Naive thymus-derived CD4-positive, alpha-beta T cell (primary cell): ENCODE measurements around the gene TSHZ3. TPM values are rescaled to one million over a fixed set of nuclear protein-coding genes. Genes with fewer than 3 reads are reported as not detected.

Experiments
- ATAC-seq: fragments of 150-1000 bp; cut with Tn5 transposase; 2 replicates; pipeline ENCODE4 v1.10.0; 2021; ENCODE audit warnings: mild to moderate bottlenecking, moderate library complexity
- CTCF ChIA-PET: fragments of 350-600 bp; sonication (Branson Sonifier 250); formaldehyde crosslinking; loops from one replicate; lab custom pipeline; 2021; ENCODE audit warnings: antibody characterized with exemption; lab: Charles Lee
- POLR2A ChIA-PET: fragments of 350-600 bp; sonication (Branson Sonifier 250); formaldehyde crosslinking; loops from one replicate; lab custom pipeline; 2021; ENCODE audit warnings: antibody characterized with exemption, inconsistent platforms; lab: Charles Lee
- DNase-seq, 9 donors: peaks; one replicate each; pipeline versions ENCODE4 v3.0.0 to v3.0.0-alpha.2; 2020 to 2022; ENCODE audit warnings: mixed read lengths in 1 of 9
- H3K27ac ChIP-seq: one replicate; pipeline ENCODE4 v1.7.0; 2013; ENCODE audit warnings: mild to moderate bottlenecking, low read depth, low read length, moderate library complexity
- H3K27me3 ChIP-seq, 2 donors: one replicate each; pipeline ENCODE4 v1.7.0; 2013; ENCODE audit warnings: low read length in 2 of 2, mild to moderate bottlenecking in 2 of 2, moderate library complexity in 2 of 2; ENCODE audit not compliant: control insufficient read depth in 2 of 2, insufficient read depth in 2 of 2
- H3K36me3 ChIP-seq, 3 experiments: 1 replicate in 2 of 3; 2 replicates in 1 of 3; pipeline ENCODE4 v1.7.0; 2013; ENCODE audit warnings: low read length in 3 of 3, mild to moderate bottlenecking in 3 of 3, moderate library complexity in 1 of 3; ENCODE audit not compliant: insufficient read depth in 3 of 3, control insufficient read depth in 2 of 3
- H3K4me1 ChIP-seq, 2 donors: one replicate each; pipeline ENCODE4 v1.7.0; 2013; ENCODE audit warnings: low read length in 2 of 2, mild to moderate bottlenecking in 2 of 2, moderate library complexity in 1 of 2; ENCODE audit not compliant: control insufficient read depth in 2 of 2, insufficient read depth in 2 of 2
- H3K4me3 ChIP-seq: 2 replicates; pipeline ENCODE4 v1.7.0; 2013; ENCODE audit warnings: mild to moderate bottlenecking, low read length
- H3K9me3 ChIP-seq, 3 experiments: 1 replicate in 2 of 3; 2 replicates in 1 of 3; pipeline ENCODE4 v1.7.0; 2013; ENCODE audit warnings: low read length in 3 of 3; ENCODE audit not compliant: control insufficient read depth in 2 of 3
- H3K27ac Mint-ChIP-seq, 9 donors: one replicate each; pipeline ENCODE4 v1.8.0; 2020 to 2022; ENCODE audit warnings: mixed read lengths in 9 of 9, mild to moderate bottlenecking in 8 of 9, moderate library complexity in 5 of 9, inconsistent platforms in 2 of 9
- H3K27me3 Mint-ChIP-seq, 5 donors: one replicate each; pipeline ENCODE4 v1.8.0; 2021 to 2022; ENCODE audit warnings: mixed read lengths in 5 of 5, mild to moderate bottlenecking in 1 of 5
- H3K36me3 Mint-ChIP-seq, 5 donors: one replicate each; pipeline ENCODE4 v1.8.0; 2020 to 2022; ENCODE audit warnings: mixed read lengths in 5 of 5, mild to moderate bottlenecking in 3 of 5, inconsistent platforms in 1 of 5
- H3K4me1 Mint-ChIP-seq, 7 donors: one replicate each; pipeline ENCODE4 v1.8.0; 2020 to 2022; ENCODE audit warnings: mixed read lengths in 7 of 7, mild to moderate bottlenecking in 3 of 7, inconsistent platforms in 1 of 7
- H3K4me3 Mint-ChIP-seq, 10 donors: one replicate each; pipeline ENCODE4 v1.8.0; 2020 to 2022; ENCODE audit warnings: mild to moderate bottlenecking in 10 of 10, mixed read lengths in 10 of 10, moderate library complexity in 6 of 10, inconsistent platforms in 2 of 10
- H3K9me3 Mint-ChIP-seq, 11 donors: one replicate each; pipeline ENCODE4 v1.8.0; 2020 to 2022; ENCODE audit warnings: mixed read lengths in 11 of 11, mild to moderate bottlenecking in 4 of 11, inconsistent platforms in 1 of 11, moderate library complexity in 1 of 11
- intact Hi-C, 2 donors: fragments of 100-400 bp; cut with micrococcal nuclease; formaldehyde crosslinking; loops; one replicate each; pipeline ENCODE4 v1.15.1; 2023
- polyA plus RNA-seq, 2 donors: library from polyadenylated mRNA; unstranded; fragments of 300-500 nt; fragmentation: Illumina TruSeq; gene quantifications; one replicate each; pipeline ENCODE4 v1.2.3, GENCODE V29; 2021
- total RNA-seq, 6 experiments: library from RNA in 5 of 6; stranded (reverse) in 5 of 6; gene quantifications; 1 replicate in 5 of 6; 2 replicates in 1 of 6; pipeline ENCODE4 v1.2.3 and lab custom pipeline; 2021 to 2026

TSHZ3 gene
- total and polyA plus RNA-seq, 7 experiments from 2014 or later = 0.08 to 6.0 (median 0.20) TPM; not detected in 1

DNA sequence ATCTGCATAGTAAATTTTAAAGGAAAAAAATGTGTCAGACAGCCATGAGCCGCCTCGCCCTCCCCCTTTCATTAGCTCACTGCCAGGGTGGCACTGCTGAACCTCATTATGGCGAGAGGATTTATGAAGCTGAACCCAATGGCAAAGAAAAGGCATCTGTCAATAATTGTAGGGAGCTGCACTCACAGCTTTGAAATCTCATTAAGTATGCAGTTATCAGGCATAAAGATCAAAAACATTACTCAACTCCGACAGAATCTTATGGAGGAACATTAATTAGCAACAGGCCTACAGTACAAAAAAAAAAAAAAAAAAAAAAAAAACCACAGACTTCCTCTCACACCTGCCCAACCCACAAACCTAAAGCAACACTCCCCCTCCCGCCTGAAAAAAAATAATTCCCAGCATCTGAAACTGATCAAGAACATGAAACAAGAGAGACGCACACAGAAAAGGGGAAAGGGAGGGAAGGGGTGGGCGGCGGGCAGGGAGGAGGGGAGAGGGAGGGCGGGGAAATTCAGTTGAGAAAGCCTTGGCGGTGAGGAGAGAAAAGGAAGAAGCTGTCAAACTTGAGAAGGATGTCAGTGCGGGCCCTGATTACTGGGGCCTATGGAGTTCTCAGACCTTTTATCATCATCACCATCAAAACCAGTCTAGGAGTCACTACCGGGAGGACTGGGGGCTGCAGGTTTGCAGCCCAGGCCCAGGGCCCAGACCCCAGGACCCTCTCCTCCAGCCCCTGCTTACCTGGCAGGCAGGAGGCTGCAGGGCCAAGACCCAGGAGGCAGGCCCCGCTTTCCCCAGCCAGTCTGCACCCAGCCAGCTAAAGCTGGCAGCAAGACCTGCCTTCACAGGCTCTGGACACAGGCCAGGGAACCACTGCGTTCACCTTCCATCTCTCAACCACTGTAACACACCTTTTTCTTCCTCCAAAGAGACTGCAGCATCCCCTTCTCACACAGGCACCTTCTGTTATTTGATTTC, 8.9 kb downstream of the TSHZ3 start:
- H3K36me3 ChIP-seq = no peaks in the 10 kb centered on the region
- CTCF ChIA-PET = interaction anchor here (0.6 to 0.7 kb wide), 3 partner anchors 361 to 1742 kb away, joined by 3 to 4 read pairs (median 3); no protein-coding TSS in a partner anchor
- Mint-ChIP-seq H3K27me3 (peaks cover 0 to 64% (median 10%) of the 10 kb centered on the region in 5 donors), H3K36me3 (no peaks in the 10 kb centered on the region), H3K9me3 (no peaks in the 10 kb centered on the region), H3K4me1 (peaks cover 21 to 43% (median 37%) of the 10 kb centered on the region in 7 donors), H3K27ac (peak overlapping the region; percentile 44 to 89 (median 78)), H3K4me3 (peak overlapping the region; percentile 52 to 86 (median 74))
- H3K27me3 ChIP-seq = peaks cover 1 to 3% of the 10 kb centered on the region in 2 donors
- POLR2A ChIA-PET = no interaction called here
- ATAC-seq = peak; percentile 68
- intact Hi-C loops = loop anchor here (1.0 to 5.0 kb wide), 4 partner anchors 9 to 128 kb away; partner anchors contain the start of gene TSHZ3 (in 1 of the 2)
- H3K9me3 ChIP-seq = no peaks in the 10 kb centered on the region
- peak overlapping the region; percentile 39 for H3K4me3 ChIP-seq
- no peak overlapping the region for H3K27ac ChIP-seq
- DNase-seq = peak in 6 of 9 donors; percentile 39 to 47 (median 45)
- peaks cover 22 to 24% of the 10 kb centered on the region in 2 donors for H3K4me1 ChIP-seq

DNA sequence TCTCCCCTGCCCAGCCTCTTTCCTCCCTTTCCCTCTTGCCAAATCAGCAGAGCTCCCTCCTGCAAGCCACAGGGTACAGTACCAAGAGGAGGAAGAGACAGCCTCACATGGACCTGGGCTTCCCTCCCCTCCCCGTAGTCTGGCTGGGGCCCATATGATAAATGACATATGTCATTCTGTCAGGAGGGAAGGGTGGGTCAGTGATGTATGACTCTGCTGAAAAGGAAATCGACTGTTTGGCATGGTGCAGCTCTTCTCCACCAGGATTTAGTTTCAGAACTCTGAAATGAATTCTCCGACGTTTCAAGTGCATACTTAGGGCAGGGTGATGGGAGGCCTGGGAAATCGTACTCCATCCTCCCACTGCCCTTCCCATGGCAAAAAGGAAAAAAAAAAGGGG, 9.8 kb downstream of the TSHZ3 start:
- Mint-ChIP-seq H3K9me3 (no peaks in the 10 kb centered on the region), H3K4me3 (peak overlapping the region; percentile 49 to 86 (median 70)), H3K4me1 (peaks cover 21 to 43% (median 37%) of the 10 kb centered on the region in 7 donors), H3K36me3 (no peaks in the 10 kb centered on the region), H3K27me3 (peaks cover 0 to 58% (median 4%) of the 10 kb centered on the region in 5 donors), H3K27ac (peak overlapping the region in 7 of 9 donors; percentile 12 to 88 (median 65))
- ChIA-PET CTCF (interaction anchor here (0.6 to 0.7 kb wide), 2 partner anchors 360 to 939 kb away, joined by 3 to 4 read pairs; no protein-coding TSS in a partner anchor), POLR2A (no interaction called here)
- no peak overlapping the region for H3K27ac ChIP-seq
- no peaks in the 10 kb centered on the region for H3K36me3 ChIP-seq
- no peak overlapping the region for H3K4me3 ChIP-seq
- H3K9me3 ChIP-seq = no peaks in the 10 kb centered on the region
- peaks cover 22 to 24% of the 10 kb centered on the region in 2 donors for H3K4me1 ChIP-seq
- H3K27me3 ChIP-seq = peaks cover 0 to 3% of the 10 kb centered on the region in 2 donors
- no peak for DNase-seq
- intact Hi-C loops = no loop called here
- peak; percentile 52 for ATAC-seq

DNA sequence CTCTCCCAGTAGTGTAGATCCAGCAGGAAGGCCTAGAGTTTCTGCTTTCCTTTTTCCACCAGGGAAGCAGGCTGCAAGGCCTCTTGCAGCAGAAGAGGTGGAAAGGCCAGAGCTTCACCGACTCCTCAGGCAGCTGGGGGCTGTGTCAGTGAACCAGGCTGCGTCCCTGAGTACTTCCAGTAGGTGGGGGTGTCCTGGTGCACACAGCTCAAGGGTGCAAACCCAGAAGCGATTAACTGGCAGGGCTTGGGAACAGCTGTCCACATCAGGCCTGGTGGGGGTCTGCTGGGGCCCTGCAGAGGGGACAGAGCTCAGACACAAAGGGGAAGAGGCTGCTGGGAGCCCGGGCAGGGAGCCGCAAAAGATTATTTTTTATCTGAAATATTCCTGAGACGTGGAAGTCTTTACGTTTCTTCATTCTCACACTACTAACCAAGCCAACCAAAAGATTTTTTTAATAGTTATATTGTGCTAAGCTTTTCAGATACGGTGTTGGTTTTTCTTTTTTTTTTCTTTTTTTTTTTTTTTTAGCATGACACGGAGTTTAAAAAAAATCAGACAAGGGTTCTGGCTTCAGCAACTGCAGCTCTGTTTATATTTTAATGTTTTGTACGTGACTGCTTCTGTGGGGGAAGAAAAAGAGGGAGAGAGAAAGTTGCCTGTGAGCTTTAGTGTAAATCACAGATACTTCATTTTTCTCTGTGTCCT, 11.0 kb downstream of the TSHZ3 start:
- intact Hi-C loops = no loop called here

GRCh38 chr19:31337008-31337914, 12.0 kb downstream of the TSHZ3 start:
- Mint-ChIP-seq H3K36me3 (no peaks in the 10 kb centered on the region), H3K9me3 (no peaks in the 10 kb centered on the region), H3K27me3 (peaks cover 0 to 47% (median 4%) of the 10 kb centered on the region in 5 donors), H3K4me1 (peaks cover 21 to 43% (median 37%) of the 10 kb centered on the region in 7 donors), H3K4me3 (no peak overlapping the region), H3K27ac (no peak overlapping the region)
- Histone ChIP-seq H3K9me3 (no peaks in the 10 kb centered on the region), H3K36me3 (no peaks in the 10 kb centered on the region), H3K27me3 (no peaks in the 10 kb centered on the region), H3K27ac (no peak overlapping the region), H3K4me3 (no peak overlapping the region), H3K4me1 (peaks cover 22 to 24% of the 10 kb centered on the region in 2 donors)
- ChIA-PET POLR2A (no interaction called here), CTCF (no interaction called here)
- intact Hi-C loops = no loop called here
- ATAC-seq (no peak), DNase-seq (no peak)

More for the DNA sequence above, 11.0 kb downstream of the TSHZ3 start:
- peak in 2 of 9 donors; percentile 22 to 28 for DNase-seq
- Mint-ChIP-seq H3K4me3 (peak overlapping the region in 3 of 10 donors; percentile 41 to 81 (median 49)), H3K9me3 (no peaks in the 10 kb centered on the region), H3K36me3 (no peaks in the 10 kb centered on the region), H3K27me3 (peaks cover 0 to 54% (median 4%) of the 10 kb centered on the region in 5 donors), H3K27ac (peak overlapping the region in 1 of 9 donors; percentile 38), H3K4me1 (peaks cover 21 to 43% (median 37%) of the 10 kb centered on the region in 7 donors)
- ChIA-PET POLR2A (no interaction called here), CTCF (interaction anchor here (0.7 kb wide), 1 partner anchor 280 kb away, joined by 4 read pairs; no protein-coding TSS in a partner anchor)
- H3K4me3 ChIP-seq = no peak overlapping the region
- no peaks in the 10 kb centered on the region for H3K27me3 ChIP-seq
- peaks cover 22 to 24% of the 10 kb centered on the region in 2 donors for H3K4me1 ChIP-seq
- no peaks in the 10 kb centered on the region for H3K9me3 ChIP-seq
- H3K36me3 ChIP-seq = no peaks in the 10 kb centered on the region
- no peak overlapping the region for H3K27ac ChIP-seq
- peak; percentile 63 for ATAC-seq

DNA sequence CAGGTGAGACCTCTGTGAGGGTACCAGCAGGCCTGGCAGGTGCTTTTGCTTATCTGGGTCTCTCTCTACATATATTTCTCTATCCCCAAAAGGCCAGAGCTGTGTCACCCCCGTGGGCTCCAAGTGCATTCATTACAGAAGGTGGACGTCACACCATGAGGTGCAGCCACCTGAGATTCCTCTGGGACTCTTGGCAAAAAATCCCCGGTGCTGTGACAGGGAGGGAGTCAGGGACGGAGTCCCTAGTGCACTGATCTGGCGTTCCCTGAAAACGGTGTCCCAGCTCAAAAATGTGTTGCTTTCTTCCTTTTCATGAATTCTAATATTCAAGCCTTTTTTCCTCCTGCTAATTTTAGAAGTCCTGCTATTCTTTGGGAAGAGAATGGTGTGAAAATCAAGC, 13.5 kb downstream of the TSHZ3 start:
- intact Hi-C loops = no loop called here
- Histone ChIP-seq H3K4me3 (no peak overlapping the region), H3K27me3 (no peaks in the 10 kb centered on the region), H3K27ac (no peak overlapping the region), H3K4me1 (peaks cover 15% of the 10 kb centered on the region in 2 donors), H3K36me3 (no peaks in the 10 kb centered on the region), H3K9me3 (no peaks in the 10 kb centered on the region)
- Mint-ChIP-seq H3K36me3 (no peaks in the 10 kb centered on the region), H3K9me3 (no peaks in the 10 kb centered on the region), H3K4me3 (no peak overlapping the region), H3K4me1 (peaks cover 14 to 30% (median 26%) of the 10 kb centered on the region in 7 donors), H3K27ac (no peak overlapping the region), H3K27me3 (peaks cover 0 to 42% (median 0%) of the 10 kb centered on the region in 5 donors)
- POLR2A ChIA-PET = no interaction called here
- ATAC-seq = no peak
- DNase-seq = no peak
- CTCF ChIA-PET = interaction anchor here (0.7 kb wide), 1 partner anchor 232 kb away, joined by 3 read pairs; no protein-coding TSS in a partner anchor
